HL-60/S4 treated with phorbol 12-myristate 13-acetate at 8.2 ng/mL for 4 days and 3 days (cell line): ENCODE measurements around the gene AGPAT2.

Experiments
- in situ Hi-C: fragments of 300-500 bp; cut with MboI; formaldehyde crosslinking; loops from 2 replicates; pipeline ENCODE4 v1.15.0; 2022; ENCODE audit warnings: low sequenced_read_pairs

The AGPAT2 gene

GRCh38 chr9:136686794-136687711, at the start of gene AGPAT2:
AGPAT2 (minus strand) TSS chr9:136687457; CDS start chr9:136687357, 100 bp downstream.
- in situ Hi-C loops, result no loop called here

GRCh38 chr9:136735812-136736480, 48.7 kb upstream of the AGPAT2 start:
- in situ Hi-C loops, result no loop called here

- in situ Hi-C loops, result no loop called here
Measured at GRCh38 chr9:136734837-136735496, 47.7 kb upstream of the AGPAT2 start.

GRCh38 chr9:136733611-136734010, 46.4 kb upstream of the AGPAT2 start:
- in situ Hi-C loops, result no loop called here

- in situ Hi-C loops, result no loop called here
Measured at GRCh38 chr9:136732444-136733178, 45.4 kb upstream of the AGPAT2 start.

GRCh38 chr9:136729926-136730325, 42.7 kb upstream of the AGPAT2 start:
- in situ Hi-C loops, result no loop called here

GRCh38 chr9:136729144-136729543, 41.9 kb upstream of the AGPAT2 start:
- in situ Hi-C loops, result no loop called here

GRCh38 chr9:136728548-136729123, 41.4 kb upstream of the AGPAT2 start:
- in situ Hi-C loops, result no loop called here

- in situ Hi-C loops, result no loop called here
Measured at GRCh38 chr9:136728080-136728547, 40.9 kb upstream of the AGPAT2 start.

- in situ Hi-C loops, result no loop called here
Measured at GRCh38 chr9:136726631-136727191, 39.5 kb upstream of the AGPAT2 start.

GRCh38 chr9:136726118-136726517, 38.9 kb upstream of the AGPAT2 start:
- in situ Hi-C loops, result no loop called here

- in situ Hi-C loops, result no loop called here
Measured at GRCh38 chr9:136725612-136726011, 38.4 kb upstream of the AGPAT2 start.

GRCh38 chr9:136724772-136725171, 37.5 kb upstream of the AGPAT2 start:
- in situ Hi-C loops, result no loop called here

- in situ Hi-C loops, result no loop called here
Measured at GRCh38 chr9:136723989-136724388, 36.7 kb upstream of the AGPAT2 start.

GRCh38 chr9:136723362-136723976, 36.2 kb upstream of the AGPAT2 start:
- in situ Hi-C loops, result no loop called here

GRCh38 chr9:136722969-136723356, 35.7 kb upstream of the AGPAT2 start:
- in situ Hi-C loops, result no loop called here

GRCh38 chr9:136722093-136722968, 35.1 kb upstream of the AGPAT2 start:
- in situ Hi-C loops, result no loop called here

- in situ Hi-C loops, result no loop called here
Measured at GRCh38 chr9:136721339-136722092, 34.3 kb upstream of the AGPAT2 start.
